Stimulated activated CD4-positive, alpha-beta T cell treated with anti-CD3 and anti-CD28 coated beads, Interleukin-2, amount 100 ng/mL, for 4 hours (primary cell): ENCODE data around the gene INSR.
"Not testable (repeated sequence)": the region's sequence is repeated elsewhere in the genome, so short reads cannot be mapped to it uniquely, and the experiment has no call there.

ENCODE experiments used
- DNase-seq: peaks from one replicate; pipeline ENCODE4 v3.0.0-alpha.2; 2020; ENCODE audit warnings: low read depth

The INSR gene

DNA sequence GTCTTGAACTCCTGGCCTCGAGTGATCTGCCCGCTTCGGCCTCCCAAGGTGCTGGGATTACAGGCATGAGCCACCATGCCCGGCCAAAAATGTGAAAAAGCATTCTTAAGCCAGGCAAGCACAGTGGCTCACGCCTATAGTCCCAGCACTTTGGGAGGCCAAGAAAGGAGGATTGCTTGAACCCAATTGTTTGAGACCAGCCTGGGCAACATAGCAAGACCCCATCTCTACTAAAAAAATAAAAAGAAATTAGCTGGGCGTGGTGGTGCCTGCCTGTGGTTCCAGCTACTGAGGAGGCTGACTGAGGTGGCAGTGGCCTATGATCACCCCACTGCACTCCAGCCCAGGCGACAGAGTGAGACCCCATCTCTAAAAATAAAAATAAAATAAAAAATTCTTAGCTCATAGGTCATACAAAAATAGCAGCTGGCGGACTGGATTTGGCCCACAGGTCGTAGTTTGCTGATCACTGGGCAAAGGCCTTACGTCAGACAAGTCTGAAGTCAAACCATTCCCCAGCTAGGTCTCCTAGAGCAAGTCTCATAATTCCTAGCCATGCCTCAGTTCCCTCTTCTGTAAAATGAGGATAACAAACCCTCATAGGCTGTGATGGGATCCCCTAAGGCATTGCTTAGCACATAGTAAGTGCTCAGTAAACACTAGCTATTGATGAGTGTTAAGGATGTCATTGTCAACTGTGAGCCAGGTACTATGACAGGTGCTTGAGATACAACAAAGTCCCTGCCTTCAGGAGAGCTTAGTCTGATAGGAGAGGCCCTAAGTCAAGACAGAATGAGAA is 36.0 kb downstream of the INSR start:
- no peak for DNase-seq

GRCh38 chr19:7257148-7258040 is 36.8 kb downstream of the INSR start:
- DNase-seq = no peak

GRCh38 chr19:7255631-7256030 is 38.6 kb downstream of the INSR start:
- DNase-seq = no peak

- DNase-seq = no peak
Measured at GRCh38 chr19:7255119-7255518, 39.1 kb downstream of the INSR start.

DNA sequence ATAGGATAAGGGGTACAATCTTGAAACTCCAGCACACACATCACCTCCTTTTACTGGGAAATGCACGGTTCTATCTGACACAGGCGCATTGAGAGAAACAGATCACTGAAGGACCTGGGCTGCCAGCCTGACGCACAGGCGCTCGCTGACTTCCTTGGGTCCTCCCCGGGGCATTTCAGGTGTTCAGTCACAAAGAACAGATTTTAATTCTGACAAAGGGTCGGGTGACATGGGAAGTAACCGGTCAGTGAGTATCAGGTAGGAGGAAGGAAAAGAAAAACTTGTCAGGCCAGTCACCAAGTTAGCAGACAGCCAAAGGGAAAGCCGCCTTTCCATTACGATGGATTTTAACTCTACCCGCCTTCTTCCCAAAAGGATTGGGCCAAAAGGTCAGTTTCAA is 39.6 kb downstream of the INSR start:
- DNase-seq = no peak

GRCh38 chr19:7252364-7252763 is 41.9 kb downstream of the INSR start:
- DNase-seq = no peak

- DNase-seq = no peak
Measured at GRCh38 chr19:7251494-7251893, 42.7 kb downstream of the INSR start.

GRCh38 chr19:7250951-7251350 is 43.3 kb downstream of the INSR start:
- no peak for DNase-seq

DNA sequence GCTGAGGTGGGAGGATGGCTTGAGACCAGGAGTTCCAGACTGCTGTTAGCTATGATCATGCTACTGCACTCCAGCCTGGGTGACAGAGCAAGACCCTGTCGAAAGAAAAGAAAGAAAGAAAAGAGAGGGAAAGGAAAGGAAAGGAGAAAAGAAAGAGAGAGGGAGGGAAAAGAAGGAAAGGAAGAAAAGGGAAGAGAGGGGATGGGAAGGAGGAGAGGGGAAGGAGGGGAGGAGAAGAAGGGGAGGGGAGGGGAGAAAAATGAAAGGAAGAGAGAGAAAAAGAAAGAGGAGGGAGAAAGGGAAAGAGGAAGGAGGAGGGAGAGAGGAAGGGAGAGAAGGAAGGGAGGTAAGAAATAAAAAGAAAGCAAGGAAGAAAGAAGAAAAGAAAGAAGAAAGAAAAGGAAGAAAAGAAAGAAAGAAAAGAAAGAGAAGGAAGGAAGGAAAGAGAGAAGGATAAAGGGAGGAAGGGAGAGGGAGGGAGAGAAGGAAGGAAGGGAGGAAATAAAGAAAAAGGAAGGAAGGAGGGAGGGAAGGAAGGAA is 44.1 kb downstream of the INSR start:
- DNase-seq = no peak

DNA sequence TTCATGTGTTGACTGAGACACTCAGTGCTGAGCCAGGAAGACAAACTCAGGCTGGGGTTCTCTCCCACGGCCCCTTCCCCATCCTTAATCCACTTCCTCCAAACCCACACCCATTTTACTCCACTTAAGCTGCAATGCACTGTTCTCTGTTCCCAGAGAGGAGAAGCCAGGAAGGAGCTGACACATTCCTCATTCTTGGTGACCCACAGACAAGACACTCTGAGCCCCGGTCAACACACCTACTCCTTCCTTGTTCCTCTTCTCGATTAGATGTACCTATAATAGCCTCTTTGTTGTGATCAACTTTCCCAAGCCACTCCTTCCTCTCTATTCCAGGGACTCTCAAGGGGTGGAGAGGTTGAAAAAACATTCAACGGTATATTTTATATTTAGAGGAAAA is 47.1 kb downstream of the INSR start:
- DNase-seq = no peak

DNA sequence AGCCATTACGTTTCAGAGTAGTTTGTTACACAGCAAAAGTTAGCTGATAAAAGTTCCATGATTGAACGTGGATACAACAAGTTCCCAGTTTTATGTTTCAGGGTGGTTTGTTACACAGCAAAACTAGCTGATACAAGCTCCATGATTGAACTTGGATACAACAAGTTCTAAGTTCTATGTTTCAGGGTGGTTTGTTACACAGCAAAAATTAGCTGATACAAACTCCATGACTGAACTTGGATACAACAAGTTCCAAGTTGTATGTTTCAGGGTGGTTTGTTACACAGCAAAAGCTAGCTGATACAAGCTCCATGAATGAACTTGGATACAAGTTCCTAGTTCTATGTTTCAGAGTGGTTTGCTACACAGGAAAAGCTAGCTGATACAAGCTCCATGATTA is 47.6 kb downstream of the INSR start:
- no peak for DNase-seq

DNA sequence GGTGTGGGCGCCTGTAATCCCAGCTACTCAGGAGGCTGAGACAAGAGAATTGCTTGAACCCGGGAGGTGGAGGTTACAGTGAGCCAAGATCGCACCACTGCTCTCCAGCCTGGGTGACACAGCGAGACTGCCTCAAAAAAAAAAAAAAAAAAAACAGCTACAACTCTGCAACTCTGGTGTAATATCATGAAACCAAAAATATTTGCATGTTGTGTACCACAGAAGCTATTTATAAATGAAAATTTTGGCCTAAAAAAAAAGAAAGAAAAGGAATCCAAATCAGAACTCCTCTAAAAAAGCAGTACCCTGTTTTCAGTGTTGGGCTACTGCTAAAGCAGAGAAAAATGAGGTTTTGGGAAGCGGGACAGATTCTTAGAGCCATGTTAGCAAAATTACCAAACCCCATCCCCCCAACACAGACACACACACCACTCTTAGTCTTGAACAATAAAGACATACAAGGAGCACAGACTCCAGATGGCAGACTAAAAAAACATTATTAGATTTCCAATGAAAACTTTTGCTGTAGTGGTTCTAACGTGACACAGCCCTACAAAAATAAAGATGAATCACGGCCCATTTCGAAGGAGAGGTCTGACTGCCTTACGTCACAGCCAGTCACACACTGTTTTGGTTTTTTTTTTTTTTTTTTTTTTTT is 51.5 kb downstream of the INSR start:
- no peak for DNase-seq

GRCh38 chr19:7238051-7238450 is 56.2 kb downstream of the INSR start:
- no peak for DNase-seq

DNA sequence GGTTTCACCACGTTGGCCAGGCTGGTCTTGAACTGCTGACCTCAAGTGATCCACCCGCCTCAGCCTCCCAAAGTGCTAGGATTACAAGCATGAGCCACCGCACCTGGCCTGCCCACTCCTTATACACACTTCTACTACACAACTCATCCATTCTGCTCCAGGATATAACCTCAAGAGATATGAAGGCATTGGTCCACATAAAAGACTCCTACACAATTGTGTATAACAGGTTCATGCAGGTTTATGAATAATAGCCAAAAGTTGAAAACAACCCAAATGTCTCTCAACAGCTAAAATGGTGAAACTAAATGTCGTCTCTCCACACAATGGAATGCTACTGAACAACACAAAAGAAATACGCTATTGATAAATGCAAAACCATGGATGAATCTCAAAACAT is 58.1 kb downstream of the INSR start:
- no peak for DNase-seq

DNA sequence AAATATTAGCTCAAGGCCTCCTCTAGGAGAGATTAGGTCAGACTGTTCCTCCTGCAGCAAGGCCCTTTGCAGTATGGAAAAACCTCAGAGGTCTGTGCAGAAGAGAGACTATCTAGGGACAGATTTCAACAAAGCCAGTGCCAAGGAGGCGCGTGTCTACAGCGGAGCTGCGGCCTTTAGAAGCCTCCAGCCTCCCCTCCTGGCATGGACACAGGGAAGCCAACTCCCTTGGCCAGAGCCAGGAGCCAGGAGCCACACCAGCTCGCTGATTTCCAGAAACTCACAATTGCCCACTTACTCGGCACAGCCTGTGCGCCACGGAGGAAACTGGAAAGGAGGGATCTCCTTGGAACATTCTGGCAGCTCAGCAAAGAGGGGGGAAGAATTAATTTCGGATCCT is 63.4 kb downstream of the INSR start:
- DNase-seq = no peak

DNA sequence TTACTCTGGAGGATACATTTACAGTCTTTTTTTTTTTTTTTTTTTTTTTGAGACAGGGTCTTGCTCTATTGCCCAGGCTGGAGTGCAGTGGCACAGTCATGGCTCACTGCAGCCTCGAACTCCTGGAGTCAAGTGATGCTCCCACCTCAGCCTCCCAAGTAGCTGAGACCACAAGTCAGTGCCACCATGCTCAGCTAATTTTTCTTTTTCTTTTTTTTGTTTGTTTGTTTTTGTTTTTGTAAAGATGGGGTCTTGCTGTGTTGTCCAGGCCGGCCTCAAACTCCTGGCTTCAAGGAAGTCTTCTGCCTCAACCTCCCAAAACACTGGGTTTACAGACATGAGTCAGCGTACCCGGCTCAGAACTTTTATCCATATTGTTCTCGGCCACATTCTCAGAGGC is 64.5 kb downstream of the INSR start:
- DNase-seq = no peak

DNA sequence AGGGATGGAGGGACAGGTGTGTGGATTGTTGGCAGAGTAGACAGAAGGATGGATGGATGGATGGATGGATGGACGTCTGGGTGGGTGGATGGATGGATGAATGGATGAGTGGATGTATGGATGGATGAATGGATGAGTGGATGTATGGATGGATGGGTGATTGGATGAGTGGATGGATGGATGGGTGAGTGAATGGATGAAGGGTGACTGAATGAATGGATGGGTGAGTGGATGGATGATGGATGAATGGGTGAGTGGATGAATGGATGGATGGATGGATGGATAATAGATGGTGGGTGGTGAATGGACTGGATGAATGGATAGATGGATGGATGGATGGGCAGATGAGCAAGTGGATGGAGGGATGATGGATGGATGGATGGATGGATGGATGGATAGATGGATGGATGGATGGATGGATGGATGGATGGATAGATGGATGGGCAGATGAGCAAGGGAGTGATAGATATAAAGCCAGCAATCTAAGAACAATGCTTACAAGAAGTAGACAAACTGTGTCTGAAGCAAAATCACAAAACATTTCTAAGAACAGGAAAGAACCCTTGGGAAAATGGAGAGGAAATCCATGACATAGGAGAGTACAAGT is 65.2 kb downstream of the INSR start:
- DNase-seq = no peak

GRCh38 chr19:7227735-7228134 is 66.5 kb downstream of the INSR start:
- no peak for DNase-seq

- not testable (repeated sequence) for DNase-seq
Measured at GRCh38 chr19:7227149-7227548, 67.1 kb downstream of the INSR start.

DNA sequence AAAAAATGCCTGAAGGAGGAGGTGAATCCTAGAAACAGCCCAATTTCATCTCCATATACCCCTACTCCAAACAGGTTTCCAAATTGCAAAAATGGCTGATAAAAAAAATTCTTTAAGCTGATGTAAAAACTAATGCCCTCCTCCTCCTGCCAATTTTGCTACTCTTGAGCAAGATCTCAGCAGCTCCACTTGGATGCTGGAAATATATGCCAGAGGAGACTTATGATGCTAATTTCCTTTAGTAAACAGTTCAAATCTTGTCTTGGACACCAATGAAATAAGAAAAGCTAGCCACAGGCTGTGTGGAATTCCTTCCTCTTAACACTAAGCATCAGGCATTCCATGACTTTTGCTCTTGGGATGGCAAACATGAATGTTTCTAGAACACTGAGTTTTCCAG is 67.5 kb downstream of the INSR start:
- DNase-seq = no peak

DNA sequence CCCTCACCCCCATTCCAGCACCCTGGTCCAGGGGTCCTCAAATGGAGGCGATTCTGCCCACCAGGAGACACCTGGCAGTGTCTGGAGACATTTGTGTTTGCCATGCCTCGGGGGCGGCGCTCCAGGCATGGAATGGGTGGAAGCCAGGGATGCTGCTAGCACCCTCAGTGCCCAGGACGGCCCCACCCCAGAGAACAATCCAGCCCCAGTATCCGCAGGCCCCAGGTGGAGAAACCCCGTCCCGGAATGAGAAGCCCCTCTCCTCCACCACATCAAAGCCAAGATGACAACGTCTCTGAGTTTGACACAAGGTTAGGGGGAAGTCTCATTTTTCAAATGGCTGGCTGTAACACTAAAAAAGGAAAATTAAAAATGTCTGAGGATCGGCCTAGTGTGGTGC is 68.5 kb downstream of the INSR start:
- DNase-seq = no peak

DNA sequence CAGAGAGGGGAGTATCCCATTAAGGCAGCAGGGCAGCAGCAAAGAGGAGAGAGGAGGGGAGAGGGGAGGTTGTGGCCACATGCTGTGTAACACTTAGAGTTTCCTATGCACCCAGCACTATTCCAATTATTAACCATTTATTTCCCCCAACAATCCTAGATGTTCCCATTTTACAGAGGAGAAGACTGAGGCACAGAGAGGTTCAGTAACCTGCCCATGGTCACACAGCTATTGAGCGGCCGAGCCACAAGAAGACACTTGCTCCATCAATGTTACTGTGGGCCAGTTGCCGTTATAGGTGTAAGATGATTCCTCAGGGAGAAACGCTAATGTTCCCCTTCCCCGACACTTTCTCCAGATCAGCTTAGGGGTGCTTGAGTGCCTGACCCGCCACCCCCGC is 69.2 kb downstream of the INSR start:
- DNase-seq = no peak
